Suppressor macrophage treated with lipopolysaccharide for 1 hour (primary cell): ENCODE measurements around the gene FAM24A.
A peak's percentile ranks its signal among the peaks of the same experiment; 100 is the strongest.

ENCODE experiments used
- DNase-seq, 3 donors: peaks; one replicate each; pipeline ENCODE4 v3.0.0-alpha.2; 2020 to 2022

The FAM24A gene

DNA sequence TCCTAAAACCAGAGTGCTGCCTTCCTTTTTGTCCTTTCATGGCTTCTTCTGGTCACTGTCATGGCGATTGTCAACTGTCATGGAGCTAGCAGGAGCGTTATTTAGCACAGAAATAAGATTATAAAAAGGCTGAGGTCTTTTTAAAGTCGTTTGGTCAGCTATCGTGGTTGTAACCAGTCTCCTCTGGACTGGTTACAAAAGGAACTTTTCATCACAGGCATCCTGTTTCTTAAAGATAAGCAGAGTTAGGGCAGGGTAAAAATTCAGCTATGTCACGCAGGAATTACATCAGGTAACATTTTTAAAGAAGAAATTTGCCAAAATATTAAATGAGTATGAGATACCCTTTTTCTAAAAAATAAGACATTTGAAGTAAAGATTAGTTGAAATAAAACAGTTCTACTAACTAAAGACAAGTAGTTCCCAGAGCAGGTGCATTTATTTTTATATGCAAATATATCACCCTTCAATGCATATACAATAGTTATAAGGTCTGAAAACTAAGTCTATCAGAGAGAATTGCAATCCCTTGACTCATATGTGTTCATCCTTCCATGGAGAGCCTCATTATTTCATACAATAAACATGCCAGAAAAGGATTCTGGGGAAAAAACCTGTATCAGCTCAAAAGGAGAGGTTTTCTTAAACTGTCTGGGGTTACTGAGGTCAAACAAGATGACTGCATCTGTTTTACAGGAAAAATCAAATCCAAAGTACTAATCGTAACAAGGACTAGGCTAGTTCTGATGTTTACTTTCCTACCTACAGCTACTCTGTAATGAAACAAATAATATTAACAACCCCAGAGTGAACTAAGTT, 20.9 kb downstream of the FAM24A start:
- no peak for DNase-seq

DNA sequence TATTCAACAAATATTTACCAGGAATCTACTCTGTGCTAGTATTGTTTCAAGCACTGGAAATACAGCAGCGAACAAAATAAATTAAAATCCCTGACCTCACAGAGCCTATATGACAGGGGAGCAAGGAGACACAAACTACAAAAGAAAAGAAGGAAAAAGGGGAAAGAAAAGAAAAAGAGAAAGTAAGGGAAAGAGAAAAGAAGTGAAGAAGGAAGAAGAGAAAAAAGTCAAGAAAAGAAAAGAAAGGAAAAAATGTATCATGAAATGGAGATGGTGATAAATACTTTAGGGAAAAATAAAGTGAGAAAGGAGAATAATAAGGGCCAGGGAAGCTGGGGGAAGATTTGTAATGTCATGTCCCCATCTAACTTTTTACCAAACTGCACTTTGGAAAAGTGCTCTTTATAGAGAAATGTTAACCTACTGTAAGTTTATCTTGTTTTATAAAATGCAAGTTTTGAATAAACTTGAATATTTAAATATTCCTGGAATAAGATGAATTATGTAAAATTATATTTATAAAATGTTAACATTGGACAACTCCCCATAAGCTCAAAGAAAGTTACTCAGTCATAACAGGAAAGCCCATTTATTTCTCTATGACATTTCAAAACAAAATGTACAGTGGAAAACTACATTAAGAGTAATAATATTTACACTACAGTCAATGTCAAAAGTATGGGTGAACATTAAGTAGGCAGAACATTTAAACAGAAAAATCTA, 28.9 kb downstream of the FAM24A start:
- peak in 1 of 3 donors; percentile 11 for DNase-seq

DNA sequence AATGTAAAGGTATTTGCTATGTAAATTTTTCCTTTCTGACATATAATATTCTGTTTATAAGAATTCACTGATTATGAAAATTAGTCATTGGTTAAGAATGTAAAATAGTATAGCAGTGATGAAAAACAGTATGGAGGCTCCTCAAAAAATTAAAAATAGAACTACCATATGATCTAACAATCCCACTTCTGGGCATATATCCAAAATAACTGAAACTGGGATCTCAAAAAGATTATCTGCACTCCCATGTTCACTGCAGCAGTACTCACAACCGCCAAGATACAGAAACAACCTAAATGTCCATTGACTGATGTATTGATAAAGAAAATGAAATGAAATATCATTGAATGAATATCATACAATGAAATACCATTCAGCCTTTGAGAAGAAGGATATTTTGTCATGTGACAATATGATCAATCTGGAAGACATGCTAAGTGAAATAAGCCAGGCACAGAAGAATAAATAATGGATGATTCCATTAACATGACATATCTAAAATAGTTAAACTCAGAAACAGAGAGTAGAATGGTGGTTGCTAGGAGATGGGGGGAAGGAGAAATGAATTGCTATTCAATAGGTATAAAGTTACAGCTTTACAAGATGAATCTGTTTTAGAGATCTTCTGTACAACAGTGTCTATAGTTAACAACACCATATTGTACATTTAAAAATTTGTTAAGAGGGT, 29.6 kb downstream of the FAM24A start:
- no peak for DNase-seq

DNA sequence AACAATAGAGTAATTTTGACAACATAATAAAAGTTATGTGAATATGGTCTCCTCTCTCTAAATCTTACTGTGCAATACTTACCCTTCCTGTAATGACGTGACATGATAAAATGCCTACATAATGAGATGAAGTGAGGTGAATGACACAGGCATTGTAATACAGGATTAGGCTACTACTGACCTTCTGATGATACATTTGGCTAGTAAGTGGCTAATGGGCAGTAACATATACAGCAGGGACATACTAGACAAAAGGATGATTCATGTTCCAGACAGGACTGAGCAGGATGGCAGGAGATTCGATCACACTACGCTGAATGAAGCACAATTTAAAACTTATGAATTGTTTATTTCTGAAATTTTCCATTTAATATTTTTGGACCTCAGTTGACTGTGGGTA, 38.9 kb downstream of the FAM24A start:
- DNase-seq: peak in 1 of 3 donors; percentile 3

DNA sequence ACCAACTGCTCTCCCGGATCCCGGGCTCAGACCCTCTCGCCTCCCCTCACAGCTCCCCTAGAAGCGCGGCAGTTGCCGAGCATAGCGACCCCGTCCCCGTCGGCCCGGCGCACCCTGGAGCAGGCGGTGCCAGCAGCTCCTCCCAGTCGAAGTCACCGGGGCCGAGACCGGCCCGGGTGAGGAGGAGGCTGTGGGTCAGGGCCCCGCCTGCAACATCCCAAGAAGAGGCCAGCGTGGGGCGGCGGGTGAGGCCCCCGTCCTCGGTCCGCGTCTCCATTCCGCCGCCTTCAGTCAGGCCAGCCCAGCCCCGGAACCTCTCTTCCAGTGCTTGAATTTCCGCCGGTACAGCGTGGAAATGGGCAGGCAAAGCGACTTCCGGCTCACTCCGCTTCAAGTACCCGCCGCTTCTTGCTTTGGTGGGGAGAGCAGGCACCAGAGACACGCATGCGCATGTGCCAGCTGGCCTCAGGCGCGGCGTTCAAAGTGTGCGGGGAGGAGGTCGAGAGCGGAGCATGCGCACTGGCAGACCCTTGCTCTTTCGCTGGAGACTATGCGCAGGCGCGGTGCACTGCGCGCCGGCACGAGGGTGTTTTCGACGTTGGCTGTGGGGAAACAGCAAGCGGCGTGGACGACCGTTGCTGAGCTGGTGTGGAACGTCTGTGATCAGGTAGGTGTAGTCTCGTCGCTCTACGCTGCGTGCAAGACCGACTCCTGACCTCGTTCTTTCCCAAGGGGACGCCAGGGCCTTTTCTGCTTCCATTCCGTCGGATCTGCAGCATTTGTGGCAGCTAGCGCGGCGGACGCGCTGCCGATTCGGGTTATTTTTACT, 43.7 kb downstream of the FAM24A start, which contains the start of gene C10orf88:
C10orf88 (minus strand) TSS at position 326 of the 829 bp plus-strand sequence; CDS start at position 277, 49 bp downstream.
- DNase-seq: peak; percentile 98 to 99 (median 99)

DNA sequence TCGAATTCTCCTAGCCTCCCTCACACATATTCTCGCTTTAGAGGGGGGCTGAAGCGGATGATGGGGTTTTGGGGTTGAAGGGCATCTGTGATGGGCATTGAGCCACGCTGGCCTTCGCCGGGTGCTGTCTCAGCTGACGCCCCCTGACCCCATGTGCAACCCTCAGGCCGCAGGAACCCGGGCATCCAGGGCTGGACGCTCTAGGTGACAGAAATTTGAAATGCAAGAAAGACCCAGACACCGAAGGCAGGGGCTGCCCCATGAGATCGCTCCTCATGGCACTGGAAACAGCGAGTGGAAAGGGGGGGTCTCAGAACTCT, 44.3 kb downstream of the FAM24A start:
- no peak for DNase-seq

DNA sequence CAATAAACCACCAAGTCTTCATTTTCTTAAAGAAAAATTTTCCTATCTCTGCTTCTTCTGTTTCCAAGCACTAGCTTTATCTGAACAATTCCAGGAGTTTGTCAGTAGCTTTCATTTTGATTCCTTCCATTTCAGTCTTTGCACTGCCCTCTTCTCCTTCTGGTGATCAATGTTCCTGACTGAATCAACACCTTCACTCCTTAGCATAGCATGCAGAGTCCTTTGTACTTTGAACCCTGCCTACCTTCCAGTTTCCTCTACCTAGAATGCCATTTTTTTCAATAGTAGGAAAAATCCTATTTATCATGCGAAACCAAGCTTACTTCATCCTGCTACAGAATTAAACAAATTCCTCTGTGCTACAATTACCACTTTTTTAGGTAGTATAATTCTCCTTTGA, 45.5 kb downstream of the FAM24A start:
- DNase-seq: no peak

DNA sequence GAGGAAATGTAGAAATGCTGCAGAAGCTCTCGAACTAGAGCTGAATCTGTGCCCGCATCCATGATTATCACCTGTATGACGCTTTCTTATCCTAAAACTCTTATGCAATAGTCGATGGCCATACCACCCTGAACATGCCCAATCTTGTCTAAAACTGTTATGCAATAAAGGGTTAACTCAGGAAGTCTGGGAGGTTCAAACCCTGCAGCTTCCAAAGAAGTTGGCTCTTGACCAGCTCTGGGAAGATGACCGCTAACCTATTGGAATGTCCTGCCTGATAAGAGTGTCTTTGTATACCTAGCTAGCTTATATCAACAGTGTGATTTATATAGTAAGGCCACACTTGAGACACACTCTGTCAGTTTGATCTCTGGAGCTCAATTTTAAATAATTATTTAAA, 47.1 kb downstream of the FAM24A start:
- no peak for DNase-seq

DNA sequence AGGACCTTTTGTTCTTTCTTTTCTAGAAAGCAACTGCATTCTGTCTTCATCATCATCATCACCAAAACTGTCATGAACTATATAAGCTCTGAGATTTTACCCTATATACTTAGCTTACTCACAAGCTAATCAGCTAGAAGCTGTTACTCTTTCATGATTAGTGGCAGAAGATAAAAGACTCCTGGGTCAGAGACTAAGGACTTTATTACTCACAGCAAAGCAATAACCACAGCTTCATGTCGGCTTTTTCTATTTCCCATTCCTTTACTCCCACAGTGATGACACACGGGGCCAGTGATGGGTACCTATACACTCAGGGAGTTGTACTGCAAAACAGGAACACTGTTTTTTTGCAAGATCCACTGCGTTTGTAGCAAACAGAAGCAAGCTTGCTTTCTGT, 52.0 kb downstream of the FAM24A start:
- peak; percentile 2 to 37 (median 12) for DNase-seq
